ENCODE measurements around the gene TMEM54.

GRCh38 chr1:32901823-32902534 is 790 bp upstream of the TMEM54 start:
- TF ChIP-seq CREB1 (IDR thresholded peaks at IDR 0.05; ENCODE audit: low read depth) (no peak), ZBTB11 (CRISPR knock-in tag; IDR thresholded peaks at IDR 0.05) (no peak), CHD2 (IDR thresholded peaks at IDR 0.05; ENCODE audit: borderline replicate concordance, low read depth, low read length) (no peak), EZH2 (IDR thresholded peaks at IDR 0.05; ENCODE audit: borderline replicate concordance, control insufficient read depth, low read depth, low read length) (no peak), CEBPZ (IDR thresholded peaks at IDR 0.05; ENCODE audit: low read depth, low read length) (no peak), IKZF1 (conservative IDR thresholded peaks at IDR 0.05) (no peak), BRCA1 (IDR thresholded peaks at IDR 0.05; ENCODE audit: low read depth, low read length) (no peak)

Data from GM12878 (cell line).